ENCODE measurements around the gene PLEKHA1. TPM values are rescaled to one million over a fixed set of nuclear protein-coding genes. Genes with fewer than 3 reads are reported as not detected.

PLEKHA1 gene
- total and polyA plus RNA-seq, 2 of the 13 experiments (the other 11 are each of a cell fraction or from before 2014, with no cell fraction given): 32.2 to 53.3 TPM

- no peak for TF ChIP-seq KIAA2018 (CRISPR knock-in tag; IDR thresholded peaks at IDR 0.05; ENCODE audit: borderline replicate concordance)
- no peak for TF ChIP-seq CREB3 (CRISPR knock-in tag; IDR thresholded peaks at IDR 0.05)
- no peak for TF ChIP-seq TCF7L2 (IDR thresholded peaks at IDR 0.05; ENCODE audit: low read depth, low read length)
- TF ChIP-seq CHD4 (IDR thresholded peaks at IDR 0.05; ENCODE audit: borderline replicate concordance, low read length): no peak
- TF ChIP-seq LCORL (IDR thresholded peaks at IDR 0.05): no peak
- no peak for TF ChIP-seq LCORL (CRISPR knock-in tag; IDR thresholded peaks at IDR 0.05)
- no peak for TF ChIP-seq ZNF280B (CRISPR knock-in tag; IDR thresholded peaks at IDR 0.05; ENCODE audit: borderline replicate concordance)
- no peak for TF ChIP-seq ZNF782 (CRISPR knock-in tag; IDR thresholded peaks at IDR 0.05; ENCODE audit: borderline replicate concordance)
- TF ChIP-seq DZIP1 (CRISPR knock-in tag; IDR thresholded peaks at IDR 0.05): no peak
Observed at GRCh38 chr10:122457934-122458333, 83.4 kb downstream of the PLEKHA1 start (continued).
